RWPE2 (cell line): Measurements from ENCODE around the gene PEAR1.

Experiments
- ATAC-seq: fragments of 200-7000 bp; cut with Tn5 transposase; 3 replicates; pipeline ENCODE4 v1.9.1; 2021; ENCODE audit warnings: low read depth
- DNase-seq: peaks from one replicate; pipeline ENCODE4 v3.0.0-alpha.2; 2020; ENCODE audit warnings: low spot score
- H3K27ac ChIP-seq: fragments of 450-650 bp; 2 replicates; pipeline ENCODE4 v1.5.1; 2017; ENCODE audit warnings: mild to moderate bottlenecking; ENCODE audit not compliant: poor library complexity, severe bottlenecking
- H3K27me3 ChIP-seq: fragments of 250-450 bp; sonication (Bioruptor Pico); 2 replicates; pipeline ENCODE4 v1.5.1; 2021; ENCODE audit warnings: mild to moderate bottlenecking, moderate library complexity; ENCODE audit not compliant: insufficient read depth, poor library complexity, severe bottlenecking
- H3K36me3 ChIP-seq: fragments of 250-450 bp; sonication (Bioruptor Pico); 2 replicates; pipeline ENCODE4 v1.5.1; 2020; ENCODE audit warnings: low read depth, mild to moderate bottlenecking, moderate library complexity
- H3K4me1 ChIP-seq: fragments of 250-450 bp; sonication (Bioruptor Pico); 2 replicates; pipeline ENCODE4 v1.5.1; 2021; ENCODE audit warnings: mild to moderate bottlenecking, moderate library complexity; ENCODE audit not compliant: insufficient read depth, poor library complexity, severe bottlenecking
- H3K4me3 ChIP-seq: fragments of 250-450 bp; sonication (Bioruptor Pico); 2 replicates; pipeline ENCODE4 v1.5.1; 2021; ENCODE audit warnings: mild to moderate bottlenecking, moderate library complexity; ENCODE audit not compliant: severe bottlenecking
- H3K9me3 ChIP-seq: fragments of 250-450 bp; sonication (Bioruptor Pico); 2 replicates; pipeline ENCODE4 v1.5.1; 2021; ENCODE audit warnings: mild to moderate bottlenecking, moderate library complexity; ENCODE audit not compliant: severe bottlenecking
- CTCF ChIP-seq: fragments of 450-650 bp; IDR thresholded peaks from one replicate; pipeline ENCODE4 v1.5.1; 2017; ENCODE audit warnings: mild to moderate bottlenecking, moderate library complexity; ENCODE audit not compliant: poor library complexity, severe bottlenecking

The PEAR1 gene

GRCh38 chr1:156956333-156956732 is 62.8 kb downstream of the PEAR1 start:
- Histone ChIP-seq H3K9me3 (no peaks in the 10 kb centered on the region), H3K36me3 (peaks cover 20% of the 10 kb centered on the region), H3K4me3 (no peak overlapping the region), H3K27me3 (no peaks in the 10 kb centered on the region), H3K27ac (no peak overlapping the region), H3K4me1 (no peaks in the 10 kb centered on the region)
- DNase-seq (no peak), ATAC-seq (no peak)
- no peak for TF ChIP-seq CTCF

- DNase-seq: no peak
- Histone ChIP-seq H3K4me1 (no peaks in the 10 kb centered on the region), H3K36me3 (peaks cover 28% of the 10 kb centered on the region), H3K27ac (no peak overlapping the region), H3K27me3 (no peaks in the 10 kb centered on the region), H3K9me3 (no peaks in the 10 kb centered on the region), H3K4me3 (no peak overlapping the region)
- ATAC-seq: no peak
- TF ChIP-seq CTCF: no peak
These were observed 64.1 kb downstream of the PEAR1 start for GRCh38 chr1:156957634-156958033.

- no peaks in the 10 kb centered on the region for H3K9me3 ChIP-seq
- no peak overlapping the region for H3K4me3 ChIP-seq
- TF ChIP-seq CTCF: no peak
- H3K27ac ChIP-seq: no peak overlapping the region
- DNase-seq (no peak), ATAC-seq (peak; percentile 19; the same call in 2 of the 3 replicates)
- H3K36me3 ChIP-seq: peaks cover 32% of the 10 kb centered on the region
- no peaks in the 10 kb centered on the region for H3K27me3 ChIP-seq
- H3K4me1 ChIP-seq: no peaks in the 10 kb centered on the region
These were observed 64.8 kb downstream of the PEAR1 start for GRCh38 chr1:156958247-156958714.

DNA sequence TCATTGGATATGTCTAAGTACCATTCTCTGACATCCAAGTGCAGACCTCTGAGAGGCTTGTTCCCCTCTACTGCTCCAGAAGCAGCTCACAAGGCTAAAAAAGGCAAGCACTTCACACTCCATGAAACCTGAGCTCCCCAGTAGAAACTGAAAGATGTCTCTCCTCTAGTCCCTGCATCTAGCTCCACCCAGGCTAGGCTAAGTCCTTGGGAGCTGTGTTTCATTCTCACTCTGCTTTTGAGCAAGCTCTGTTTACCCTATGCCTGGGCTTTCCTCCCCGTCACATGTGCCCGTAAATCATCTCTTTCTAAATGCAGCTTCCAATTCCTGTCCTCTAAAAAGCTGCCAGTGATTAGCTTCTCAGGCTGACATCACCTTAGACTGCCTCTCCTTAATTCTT is 65.9 kb downstream of the PEAR1 start:
- H3K4me1 ChIP-seq: peaks cover 2% of the 10 kb centered on the region
- H3K27me3 ChIP-seq: no peaks in the 10 kb centered on the region
- ATAC-seq: 0 out of 3 replicates have a peak, but pooled peaks have one; percentile 14
- no peak for DNase-seq
- H3K36me3 ChIP-seq: peaks cover 32% of the 10 kb centered on the region
- H3K4me3 ChIP-seq: no peak overlapping the region
- no peak overlapping the region for H3K27ac ChIP-seq
- no peaks in the 10 kb centered on the region for H3K9me3 ChIP-seq
- no peak for TF ChIP-seq CTCF

DNA sequence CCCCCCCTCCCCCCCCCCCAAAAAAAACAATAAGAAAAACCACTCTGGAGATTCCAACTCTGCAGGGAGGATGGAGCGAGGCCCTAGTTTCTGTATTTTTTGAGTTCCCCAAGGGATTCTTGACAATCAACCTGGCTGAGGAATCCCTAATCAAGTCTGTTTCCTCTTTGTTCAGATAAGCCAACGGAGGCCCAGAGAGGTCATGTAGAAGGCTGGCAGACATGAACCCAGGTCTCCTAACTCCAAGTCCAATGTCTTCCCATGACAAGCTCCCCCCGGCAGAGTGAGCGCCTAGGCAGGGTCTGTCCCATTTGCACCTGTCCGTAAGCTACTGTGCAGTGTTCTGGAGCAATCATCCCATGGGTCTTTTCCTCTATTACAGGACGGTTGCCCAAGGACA is 66.4 kb downstream of the PEAR1 start:
- H3K27ac ChIP-seq: no peak overlapping the region
- peaks cover 32% of the 10 kb centered on the region for H3K36me3 ChIP-seq
- no peak for ATAC-seq
- H3K27me3 ChIP-seq: no peaks in the 10 kb centered on the region
- DNase-seq: no peak
- TF ChIP-seq CTCF: no peak
- H3K9me3 ChIP-seq: no peaks in the 10 kb centered on the region
- no peak overlapping the region for H3K4me3 ChIP-seq
- H3K4me1 ChIP-seq: peaks cover 2% of the 10 kb centered on the region
